HUES64 (cell line): ENCODE data around the gene SBK3.

Source experiments
- H3K27ac ChIP-seq: 2 replicates; pipeline ENCODE4 v1.7.0; 2013; ENCODE audit warnings: low read depth, low read length, inconsistent platforms
- H3K27me3 ChIP-seq: 2 replicates; pipeline ENCODE4 v1.6.1; 2013; ENCODE audit warnings: mild to moderate bottlenecking, low read length; ENCODE audit not compliant: insufficient read depth
- H3K36me3 ChIP-seq: 2 replicates; pipeline ENCODE4 v1.6.1; 2013; ENCODE audit warnings: mild to moderate bottlenecking, low read length; ENCODE audit not compliant: insufficient read depth
- H3K4me1 ChIP-seq: 2 replicates; pipeline ENCODE4 v1.6.1; 2013; ENCODE audit warnings: mild to moderate bottlenecking, low read length, moderate library complexity; ENCODE audit not compliant: insufficient read depth
- H3K4me3 ChIP-seq: 2 replicates; pipeline ENCODE4 v1.5.1; 2013; ENCODE audit warnings: mild to moderate bottlenecking, low read length, moderate library complexity
- H3K9ac ChIP-seq: 2 replicates; pipeline ENCODE4 v1.6.1; 2013; ENCODE audit warnings: mild to moderate bottlenecking, low read depth, low read length
- H3K9me3 ChIP-seq: 2 replicates; pipeline ENCODE4 v1.6.1; 2013; ENCODE audit warnings: low read depth, low read length; ENCODE audit not compliant: insufficient read depth
- WGBS: fragments of 150-250, 120-280 bp; methylation state at CpG from one replicate; pipeline ENCODE4 v1.1.7; 2013; ENCODE audit warnings: missing lambda C conversion rate; 5-methylcytosine and 5-hydroxymethylcytosine counted together

SBK3 gene

GRCh38 chr19:55493052-55493644, 52.2 kb downstream of the SBK3 start:
- Histone ChIP-seq H3K4me3 (no peak overlapping the region), H3K36me3 (no peaks in the 10 kb centered on the region)

GRCh38 chr19:55492362-55492944, 52.9 kb downstream of the SBK3 start:
- no peaks in the 10 kb centered on the region for H3K36me3 ChIP-seq
- H3K27me3 ChIP-seq = no peaks in the 10 kb centered on the region
- H3K9me3 ChIP-seq = no peaks in the 10 kb centered on the region
- WGBS = 83% methylated on average over 12 of the region's 12 CpGs
- no peak overlapping the region for H3K9ac ChIP-seq
- H3K27ac ChIP-seq = no peak overlapping the region
- H3K4me1 ChIP-seq = peaks cover 21% of the 10 kb centered on the region
- H3K4me3 ChIP-seq = no peak overlapping the region

More at GRCh38 chr19:55493052-55493644, 52.2 kb downstream of the SBK3 start:
- H3K9me3 ChIP-seq = no peaks in the 10 kb centered on the region
- H3K27ac ChIP-seq = no peak overlapping the region
- H3K4me1 ChIP-seq = peaks cover 16% of the 10 kb centered on the region; the same call in 1 of the 2 replicates
- H3K27me3 ChIP-seq = no peaks in the 10 kb centered on the region
- no peak overlapping the region for H3K9ac ChIP-seq
- 83% methylated on average over 18 of the region's 18 CpGs for WGBS

GRCh38 chr19:55491546-55492360, 53.6 kb downstream of the SBK3 start:
- peaks cover 20% of the 10 kb centered on the region for H3K4me1 ChIP-seq
- 85% methylated on average over 22 of the region's 24 CpGs for WGBS

More at GRCh38 chr19:55491546-55492360, 53.6 kb downstream of the SBK3 start:
- Histone ChIP-seq H3K9me3 (no peaks in the 10 kb centered on the region), H3K27me3 (no peaks in the 10 kb centered on the region), H3K36me3 (no peaks in the 10 kb centered on the region), H3K27ac (no peak overlapping the region), H3K9ac (no peak overlapping the region), H3K4me3 (no peak overlapping the region)
